ENCODE results near the gene SMIM17. TPM values are rescaled to one million over a fixed set of nuclear protein-coding genes. Genes with fewer than 3 reads are reported as not detected.
A peak's percentile ranks its signal among the peaks of the same experiment; 100 is the strongest.

Gene SMIM17
- total and polyA plus RNA-seq, 2 of the 13 experiments (the other 11 are each of a cell fraction or from before 2014, with no cell fraction given): 0.21 to 0.53 TPM

DNA sequence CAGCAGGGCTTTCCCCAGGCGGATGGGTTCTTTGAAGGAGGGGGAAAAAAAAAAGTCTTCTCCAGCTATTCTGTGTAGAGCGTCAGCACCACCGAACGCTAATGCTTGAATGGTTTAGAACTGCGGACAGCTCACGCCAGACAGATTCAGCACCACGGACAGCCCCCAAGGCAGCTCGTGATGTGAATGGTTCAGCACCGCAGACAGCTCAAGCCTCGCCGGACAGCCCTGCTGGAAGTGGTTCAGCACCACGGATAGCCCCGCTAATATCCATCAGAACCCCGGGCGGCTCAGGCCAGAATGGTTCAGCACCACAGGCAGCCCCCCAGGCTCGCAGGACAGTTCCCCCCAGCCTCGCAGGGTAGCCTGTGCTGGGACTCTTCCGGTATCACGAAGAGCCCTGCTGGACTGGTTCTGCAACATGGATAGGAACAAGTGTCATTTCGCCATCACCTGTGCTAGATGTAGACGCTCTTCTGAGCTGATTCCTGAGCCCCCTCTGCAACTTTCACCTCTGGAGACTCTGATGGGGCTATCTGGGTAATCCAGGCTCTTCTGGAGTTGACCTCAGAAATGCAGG lies 4.9 kb upstream of the SMIM17 start (continued):
- TF ChIP-seq, protein P1, sequence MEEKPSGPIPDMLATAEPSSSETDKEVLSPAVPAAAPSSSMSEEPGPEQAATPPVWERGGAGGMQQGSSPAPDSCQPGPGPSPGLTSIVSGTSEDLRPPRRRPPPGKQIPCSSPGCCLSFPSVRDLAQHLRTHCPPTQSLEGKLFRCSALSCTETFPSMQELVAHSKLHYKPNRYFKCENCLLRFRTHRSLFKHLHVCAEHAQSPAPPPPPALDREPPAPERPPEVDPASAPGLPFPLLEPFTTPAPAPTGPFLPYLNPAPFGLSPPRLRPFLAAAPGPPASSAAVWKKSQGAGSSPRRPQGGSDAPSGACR (CRISPR knock-in tag; IDR thresholded peaks at IDR 0.05): peak; percentile 100
- TF ChIP-seq ZNF678 (CRISPR knock-in tag; IDR thresholded peaks at IDR 0.05): peak; percentile 100
- TF ChIP-seq ZNF777 (CRISPR knock-in tag; IDR thresholded peaks at IDR 0.05): peak; percentile 96
- TF ChIP-seq WIZ (CRISPR knock-in tag; IDR thresholded peaks at IDR 0.05): peak; percentile 100
- TF ChIP-seq MTF2 (CRISPR knock-in tag; IDR thresholded peaks at IDR 0.05; ENCODE audit: borderline replicate concordance): peak; percentile 94; the same call in 1 of the 2 replicates
- TF ChIP-seq PAF1 (CRISPR knock-in tag; IDR thresholded peaks at IDR 0.05): no peak
- peak; percentile 98; the same call in 1 of the 2 replicates for TF ChIP-seq RARG (CRISPR knock-in tag; IDR thresholded peaks at IDR 0.05; ENCODE audit: low read depth)
- peak; percentile 99 for TF ChIP-seq NFATC3 (CRISPR knock-in tag; IDR thresholded peaks at IDR 0.05)
- peak; percentile 99 for TF ChIP-seq NFKBIZ (CRISPR knock-in tag; IDR thresholded peaks at IDR 0.05)
- peak; percentile 99 for TF ChIP-seq ZNF724P (CRISPR knock-in tag; IDR thresholded peaks at IDR 0.05; ENCODE audit: borderline replicate concordance)
- TF ChIP-seq, protein P2, sequence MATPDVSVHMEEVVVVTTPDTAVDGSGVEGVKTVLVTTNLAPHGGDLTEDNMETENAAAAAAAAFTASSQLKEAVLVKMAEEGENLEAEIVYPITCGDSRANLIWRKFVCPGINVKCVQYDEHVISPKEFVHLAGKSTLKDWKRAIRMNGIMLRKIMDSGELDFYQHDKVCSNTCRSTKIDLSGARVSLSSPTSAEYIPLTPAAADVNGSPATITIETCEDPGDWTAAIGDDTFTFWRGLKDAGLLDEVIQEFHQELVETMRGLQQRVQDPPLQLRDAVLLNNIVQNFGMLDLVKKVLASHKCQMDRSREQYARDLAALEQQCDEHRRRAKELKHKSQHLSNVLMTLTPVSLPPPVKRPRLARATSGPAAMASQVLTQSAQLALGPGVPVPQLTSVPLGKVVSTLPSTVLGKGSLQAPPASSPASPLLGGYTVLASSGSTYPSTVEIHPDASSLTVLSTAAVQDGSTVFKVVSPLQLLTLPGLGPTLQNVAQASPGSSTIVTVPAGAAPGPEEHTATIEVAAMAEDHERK (CRISPR knock-in tag; IDR thresholded peaks at IDR 0.05; ENCODE audit: low read depth): peak; percentile 58; the same call in 1 of the 2 replicates
- peak; percentile 96; the same call in 1 of the 2 replicates for TF ChIP-seq ZNF703 (CRISPR knock-in tag; IDR thresholded peaks at IDR 0.05; ENCODE audit: borderline replicate concordance)
- peak; percentile 100 for TF ChIP-seq ZNF274 (CRISPR knock-in tag; IDR thresholded peaks at IDR 0.05)
- TF ChIP-seq SP140L (CRISPR knock-in tag; IDR thresholded peaks at IDR 0.05; ENCODE audit: borderline replicate concordance): peak; percentile 100
- peak; percentile 96 for TF ChIP-seq ZKSCAN8 (CRISPR knock-in tag; IDR thresholded peaks at IDR 0.05; ENCODE audit: borderline replicate concordance)
- TF ChIP-seq ZNF768 (CRISPR knock-in tag; IDR thresholded peaks at IDR 0.05): peak; percentile 93
- peak; percentile 100 for TF ChIP-seq PRMT3 (CRISPR knock-in tag; IDR thresholded peaks at IDR 0.05; ENCODE audit: borderline replicate concordance, low read depth)
- TF ChIP-seq SRF (IDR thresholded peaks at IDR 0.05; ENCODE audit: low read depth, low read length): no peak
- TF ChIP-seq, protein P3, sequence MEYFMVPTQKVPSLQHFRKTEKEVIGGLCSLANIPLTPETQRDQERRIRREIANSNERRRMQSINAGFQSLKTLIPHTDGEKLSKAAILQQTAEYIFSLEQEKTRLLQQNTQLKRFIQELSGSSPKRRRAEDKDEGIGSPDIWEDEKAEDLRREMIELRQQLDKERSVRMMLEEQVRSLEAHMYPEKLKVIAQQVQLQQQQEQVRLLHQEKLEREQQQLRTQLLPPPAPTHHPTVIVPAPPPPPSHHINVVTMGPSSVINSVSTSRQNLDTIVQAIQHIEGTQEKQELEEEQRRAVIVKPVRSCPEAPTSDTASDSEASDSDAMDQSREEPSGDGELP (IDR thresholded peaks at IDR 0.05; ENCODE audit: borderline replicate concordance, low read depth): no peak
- TF ChIP-seq, protein P4, sequence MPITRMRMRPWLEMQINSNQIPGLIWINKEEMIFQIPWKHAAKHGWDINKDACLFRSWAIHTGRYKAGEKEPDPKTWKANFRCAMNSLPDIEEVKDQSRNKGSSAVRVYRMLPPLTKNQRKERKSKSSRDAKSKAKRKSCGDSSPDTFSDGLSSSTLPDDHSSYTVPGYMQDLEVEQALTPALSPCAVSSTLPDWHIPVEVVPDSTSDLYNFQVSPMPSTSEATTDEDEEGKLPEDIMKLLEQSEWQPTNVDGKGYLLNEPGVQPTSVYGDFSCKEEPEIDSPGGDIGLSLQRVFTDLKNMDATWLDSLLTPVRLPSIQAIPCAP (CRISPR knock-in tag; IDR thresholded peaks at IDR 0.05; ENCODE audit: low read depth): peak; percentile 98
- TF ChIP-seq FOXC1 (CRISPR knock-in tag; IDR thresholded peaks at IDR 0.05; ENCODE audit: borderline replicate concordance): peak; percentile 100
- peak; percentile 100 for TF ChIP-seq NKX3-1 (CRISPR knock-in tag; IDR thresholded peaks at IDR 0.05)

Data from HepG2 (cell line).